HepG2 (cell line): ENCODE results near the gene NEURL3. TPM values are rescaled to one million over a fixed set of nuclear protein-coding genes. Genes with fewer than 3 reads are reported as not detected.
A peak's percentile ranks its signal among the peaks of the same experiment; 100 is the strongest.

Experiments
- ATAC-seq: fragments of 200-7000 bp; cut with Tn5 transposase; 3 replicates; pipeline ENCODE4 v1.9.1; 2020; ENCODE audit warnings: mild to moderate bottlenecking, moderate library complexity
- BruUV-seq: library from RNA; stranded (reverse); fragments of 400-500 nt; replicated peaks from 2 replicates; lab custom pipeline; 2021; lab: Mats Ljungman, UMichigan
- CTCF ChIA-PET: fragments of 300-600 bp; formaldehyde crosslinking; extraction: SDS; loops from one replicate; lab custom pipeline; 2021; ENCODE audit warnings: low total read pairs, inconsistent platforms, low intra/inter-chr PET ratio; lab: Yijun Ruan, JAX
- POLR2A ChIA-PET: fragments of 350-600 bp; sonication (Branson Sonifier 250); formaldehyde crosslinking; loops from one replicate; lab custom pipeline; 2020; ENCODE audit warnings: antibody characterized with exemption, inconsistent platforms; lab: Yijun Ruan, JAX
- DNase-seq: peaks from one replicate; pipeline ENCODE4 v3.0.0-alpha.2; 2015; ENCODE audit warnings: low spot score
- FAIRE-seq: peaks from 3 replicates; lab custom pipeline; 2011; peaks lifted over from hg19 to GRCh38; lab: Jason Lieb, UNC
- H2AFZ ChIP-seq: one replicate; pipeline ENCODE4 v1.6.1; 2011; ENCODE audit warnings: low read length, inconsistent platforms
- H3K27ac ChIP-seq: fragments of 300-600 bp; 3 replicates; pipeline ENCODE4 v1.8.0; 2011; ENCODE audit warnings: mixed run types, mild to moderate bottlenecking, mixed read lengths, low read length, inconsistent platforms; ENCODE audit not compliant: insufficient read depth; ENCODE audit errors: extremely low read length
- H3K27me3 ChIP-seq, 2 experiments: fragments of 200-600 bp in 1 of 2; 2 replicates in 1 of 2; 3 replicates in 1 of 2; pipeline versions ENCODE4 v1.6.0 to v1.8.0; 2011; ENCODE audit warnings: low read length in 2 of 2, mild to moderate bottlenecking in 2 of 2, moderate library complexity in 2 of 2, inconsistent platforms in 1 of 2; ENCODE audit not compliant: insufficient read depth in 2 of 2, control insufficient read depth in 1 of 2
- H3K36me3 ChIP-seq, 2 experiments: fragments of 200-600 bp in 1 of 2; replicated peaks in 1 of 2; 2 replicates in 1 of 2; 3 replicates in 1 of 2; pipeline versions ENCODE4 v1.5.1 to v1.8.0; 2011; ENCODE audit warnings: low read length in 2 of 2, inconsistent platforms in 1 of 2; ENCODE audit not compliant: insufficient read depth in 2 of 2, control insufficient read depth in 1 of 2
- H3K4me1 ChIP-seq: 2 replicates; pipeline ENCODE4 v1.5.1; 2012; ENCODE audit warnings: low read length, inconsistent platforms; ENCODE audit not compliant: insufficient read depth
- H3K4me2 ChIP-seq: 2 replicates; pipeline ENCODE4 v1.6.0; 2011; ENCODE audit warnings: low read depth, low read length, inconsistent platforms
- H3K4me3 ChIP-seq, 3 experiments: fragments of 200-600 bp in 1 of 3; sonication (generic), shearing (Covaris generic) in 1 of 3; replicated peaks in 1 of 3; 2 replicates each; pipeline ENCODE4 v1.5.1; 2011 to 2016; ENCODE audit warnings: low read length in 3 of 3, inconsistent platforms in 2 of 3, low read depth in 2 of 3, mild to moderate bottlenecking in 2 of 3, control low read depth in 1 of 3, mixed read lengths in 1 of 3; ENCODE audit not compliant: insufficient read depth in 1 of 3
- H3K79me2 ChIP-seq: one replicate; pipeline ENCODE4 v1.6.1; 2011; ENCODE audit warnings: low read length, inconsistent platforms; ENCODE audit not compliant: insufficient read depth
- H3K9ac ChIP-seq: 2 replicates; pipeline ENCODE4 v1.6.0; 2011; ENCODE audit warnings: mild to moderate bottlenecking, low read depth, low read length, inconsistent platforms; ENCODE audit not compliant: insufficient read depth
- H3K9me3 ChIP-seq: 2 replicates; pipeline ENCODE4 v1.5.1; 2012; ENCODE audit warnings: mild to moderate bottlenecking, low read length
- H4K20me1 ChIP-seq: 2 replicates; pipeline ENCODE4 v1.6.0; 2011; ENCODE audit warnings: inconsistent platforms, mild to moderate bottlenecking, low read length, moderate library complexity; ENCODE audit not compliant: insufficient read depth
- ARNT ChIP-seq: fragments of 450-650 bp; IDR thresholded peaks from 2 replicates; pipeline ENCODE4 v1.6.1; 2017
- CBX1 ChIP-seq: IDR thresholded peaks from one replicate; pipeline ENCODE4 v1.6.1; 2016; ENCODE audit warnings: antibody characterized with exemption, low read depth
- CCDC6 ChIP-seq: sonication (generic); formaldehyde crosslinking; IDR thresholded peaks from 2 replicates; pipeline ENCODE4 v1.8.1; 2022; ENCODE audit warnings: mild to moderate bottlenecking, missing genetic modification reagents, moderate library complexity
- DPF2 ChIP-seq: sonication (generic); formaldehyde crosslinking; IDR thresholded peaks from 2 replicates; pipeline ENCODE4 v1.4.0; 2020; ENCODE audit warnings: mild to moderate bottlenecking, low read depth, missing genetic modification reagents, borderline replicate concordance
- FOXO4 ChIP-seq: sonication (generic); formaldehyde crosslinking; conservative IDR thresholded peaks from 2 replicates; pipeline ENCODE4 v1.8.1; 2023; ENCODE audit warnings: missing genetic modification reagents
- GMEB2 ChIP-seq: IDR thresholded peaks from 2 replicates; pipeline ENCODE4 v1.6.1; 2016; ENCODE audit warnings: missing biosample characterization, missing genetic modification reagents, low read depth
- HOXD1 ChIP-seq: sonication (generic); formaldehyde crosslinking; IDR thresholded peaks from 2 replicates; pipeline ENCODE4 v1.5.0; 2020; ENCODE audit warnings: missing genetic modification reagents
- IRF9 ChIP-seq: sonication (generic); formaldehyde crosslinking; IDR thresholded peaks from 2 replicates; pipeline ENCODE4 v1.8.0; 2022; ENCODE audit warnings: missing genetic modification reagents, mild to moderate bottlenecking, borderline replicate concordance
- NCOR1 ChIP-seq: fragments of 200-600 bp; sonication (generic); IDR thresholded peaks from 2 replicates; pipeline ENCODE4 v1.7.0; 2017; ENCODE audit warnings: antibody characterized with exemption, low read length, borderline replicate concordance
- ONECUT2 ChIP-seq: sonication (generic); formaldehyde crosslinking; IDR thresholded peaks from 2 replicates; pipeline ENCODE4 v1.4.0; 2020; ENCODE audit warnings: missing genetic modification reagents
- PLSCR1 ChIP-seq: sonication (generic); formaldehyde crosslinking; IDR thresholded peaks from 2 replicates; pipeline ENCODE4 v1.5.0; 2020; ENCODE audit warnings: missing genetic modification reagents, mild to moderate bottlenecking, borderline replicate concordance
- RBFOX2 ChIP-seq: fragments of 200-400 bp; formaldehyde crosslinking; IDR thresholded peaks from 2 replicates; pipeline ENCODE4 v1.6.1; 2017; ENCODE audit warnings: low read depth, mild to moderate bottlenecking, low read length
- SIN3B ChIP-seq: fragments of 150-350 bp; IDR thresholded peaks from 2 replicates; pipeline ENCODE4 v1.6.1; 2014; ENCODE audit warnings: low read length
- SNAPC2 ChIP-seq: sonication (generic); formaldehyde crosslinking; IDR thresholded peaks from 2 replicates; pipeline ENCODE4 v1.8.1; 2022; ENCODE audit warnings: mild to moderate bottlenecking, missing genetic modification reagents
- TCF7L2 ChIP-seq: IDR thresholded peaks from 2 replicates; pipeline ENCODE4 v1.6.1; 2011; ENCODE audit warnings: mild to moderate bottlenecking, low read depth, low read length, moderate library complexity
- ZFX ChIP-seq: sonication (generic); formaldehyde crosslinking; IDR thresholded peaks from 2 replicates; pipeline ENCODE4 v1.4.0; 2020; ENCODE audit warnings: mild to moderate bottlenecking, low read depth, missing genetic modification reagents, moderate library complexity
- ZNF136 ChIP-seq: sonication (generic); formaldehyde crosslinking; IDR thresholded peaks from 2 replicates; pipeline ENCODE4 v1.8.1; 2022; ENCODE audit warnings: low read depth, mild to moderate bottlenecking, moderate library complexity, missing genetic modification reagents
- ZNF572 ChIP-seq: sonication (generic); formaldehyde crosslinking; IDR thresholded peaks from 2 replicates; pipeline ENCODE4 v1.5.1; 2020; ENCODE audit warnings: mild to moderate bottlenecking, missing genetic modification reagents
- ZNF713 ChIP-seq: sonication (generic); formaldehyde crosslinking; IDR thresholded peaks from 2 replicates; pipeline ENCODE4 v1.4.0; 2020; ENCODE audit warnings: mild to moderate bottlenecking, missing genetic modification reagents
- ZNF720 ChIP-seq: sonication (generic); formaldehyde crosslinking; IDR thresholded peaks from 2 replicates; pipeline ENCODE4 v1.4.0; 2020; ENCODE audit warnings: missing genetic modification reagents
- ZNF772 ChIP-seq: sonication (generic); formaldehyde crosslinking; IDR thresholded peaks from 2 replicates; pipeline ENCODE4 v1.5.0; 2020; ENCODE audit warnings: mild to moderate bottlenecking, missing genetic modification reagents
- WGBS: methylation state at CpG from one replicate; pipeline ENCODE4 v1.1.6; 2017; ENCODE audit warnings: low lambda C conversion rate; 5-methylcytosine and 5-hydroxymethylcytosine counted together
- in situ Hi-C: cut with HindIII; loops from 2 replicates; pipeline ENCODE4 v1.10.0; 2017; ENCODE audit warnings: low pct_unique_long_range_greater_than_20kb; ENCODE audit not compliant: extremely low pct_ligation_motif_present
- intact Hi-C: fragments of 100-400 bp; cut with micrococcal nuclease; formaldehyde crosslinking; loops from one replicate; pipeline ENCODE4 v1.10.0; 2022; ENCODE audit not compliant: unreplicated experiment
- polyA plus RNA-seq, 8 experiments: library from polyadenylated mRNA; depleted of rRNA in 3 of 8; stranded (reverse) in 7 of 8; unstranded in 1 of 8; fragments of >200 nt; fragmentation: Illumina TruSeq in 4 of 8; extraction: Trizol in 4 of 8; gene quantifications; 2 replicates each; pipeline versions ENCODE4 v1.2.1 to v1.2.3, GENCODE V29; 2011 to 2016; ENCODE audit warnings: low read depth in 4 of 8, missing spikeins in 1 of 8, mixed read lengths in 1 of 8; ENCODE audit not compliant: insufficient read depth in 1 of 8
- total RNA-seq, 5 experiments: library from RNA; depleted of rRNA; stranded (reverse); fragments of >200 nt; fragmentation: Illumina TruSeq; extraction: Trizol; gene quantifications; 2 replicates each; pipeline ENCODE4 v1.2.3, GENCODE V29; 2016; ENCODE audit warnings: low read depth in 1 of 5

NEURL3 gene
- total and polyA plus RNA-seq, 2 of the 13 experiments (the other 11 are each of a cell fraction or from before 2014, with no cell fraction given), result 0.16 to 1.2 TPM

- Histone ChIP-seq H4K20me1 (no peaks in the 10 kb centered on the region), H3K27me3 (peaks cover 0 to 29% of the 10 kb centered on the region in 2 experiments; a peak in 3 of 5 replicates), H3K36me3 (no peaks in the 10 kb centered on the region), H3K9ac (no peak overlapping the region), H3K9me3 (no peaks in the 10 kb centered on the region), H3K79me2 (no peaks in the 10 kb centered on the region), H3K4me2 (peak overlapping the region; percentile 16; the same call in 1 of the 2 replicates), H3K4me3 (no peak overlapping the region; a peak in 1 of 6 replicates), H3K27ac (no peak overlapping the region), H2AFZ (no peak overlapping the region), H3K4me1 (peaks cover 61% of the 10 kb centered on the region)
- intact Hi-C loops (loop anchor here (1.0 to 5.0 kb wide), 4 partner anchors 12 to 256 kb away; partner anchors contain the start of gene CIAO1), in situ Hi-C loops (loop anchor here (5.0 to 25.0 kb wide), 2 partner anchors 101 to 371 kb away; partner anchors contain the start of genes ASTL and DUSP2)
- POLR2A ChIA-PET, result interaction anchor here (1.6 kb wide), 1 partner anchor 100 kb away, joined by 15 read pairs; no protein-coding TSS in a partner anchor
- WGBS, result 39% methylated on average over 32 of the region's 38 CpGs
- CTCF ChIA-PET, result interaction anchor here (0.7 to 5.0 kb wide), 8 partner anchors 36 to 515 kb away, joined by 3 to 116 read pairs (median 6); partner anchors contain the start of genes ASTL and SNRNP200
- ATAC-seq (peak; percentile 69), DNase-seq (peak; percentile 57), FAIRE-seq (peak; percentile 49)
- BruUV-seq, result no TSS peak
- TF ChIP-seq ZNF720 (no peak), ONECUT2 (no peak), DPF2 (CRISPR knock-in tag) (no peak), FOXO4 (no peak), IRF9 (CRISPR knock-in tag) (0 out of 2 replicates have a peak, but pooled peaks have one; percentile 19), ZNF772 (CRISPR knock-in tag) (peak; percentile 81; the same call in 1 of the 2 replicates), HOXD1 (CRISPR knock-in tag) (no peak), TCF7L2 (no peak), CBX1 (peak; percentile 34), GMEB2 (CRISPR knock-in tag) (no peak), ZNF713 (CRISPR knock-in tag) (no peak), ZNF136 (no peak), ZNF572 (CRISPR knock-in tag) (peak; percentile 95), CCDC6 (CRISPR knock-in tag) (no peak), RBFOX2 (no peak), NCOR1 (no peak), PLSCR1 (CRISPR knock-in tag) (no peak), SNAPC2 (CRISPR knock-in tag) (no peak), ARNT (no peak), ZFX (peak; percentile 52; the same call in 1 of the 2 replicates), SIN3B (no peak)
Measured at GRCh38 chr2:96507957-96508520, 2.9 kb upstream of the NEURL3 start.
